Nephron progenitor cell (in vitro differentiated cells): ENCODE data around the gene FYN.

ENCODE experiments used
- DNase-seq: peaks from one replicate; pipeline ENCODE4 v3.0.0; 2021
- H3K27ac Mint-ChIP-seq: 2 replicates; pipeline ENCODE4 v1.8.0; 2021; ENCODE audit warnings: mild to moderate bottlenecking, moderate library complexity, mixed read lengths
- H3K27me3 Mint-ChIP-seq: 2 replicates; pipeline ENCODE4 v1.8.0; 2021; ENCODE audit warnings: mild to moderate bottlenecking, low read depth, mixed read lengths; ENCODE audit not compliant: poor library complexity
- H3K36me3 Mint-ChIP-seq: 2 replicates; pipeline ENCODE4 v1.8.0; 2021; ENCODE audit warnings: low read depth, mixed read lengths
- H3K4me1 Mint-ChIP-seq: 2 replicates; pipeline ENCODE4 v1.8.0; 2021; ENCODE audit warnings: mixed read lengths
- H3K4me3 Mint-ChIP-seq: 2 replicates; pipeline ENCODE4 v1.8.0; 2021; ENCODE audit warnings: mild to moderate bottlenecking, moderate library complexity, mixed read lengths
- H3K9me3 Mint-ChIP-seq: 2 replicates; pipeline ENCODE4 v1.8.0; 2021; ENCODE audit warnings: mild to moderate bottlenecking, moderate library complexity, mixed read lengths
- TF ChIP-seq, protein P1 (sequence below): fragments of 200-600 bp; sonication (generic); IDR thresholded peaks from 2 replicates; pipeline ENCODE4 v1.5.0; 2021; ENCODE audit warnings: antibody characterized with exemption

Gene FYN

DNA sequence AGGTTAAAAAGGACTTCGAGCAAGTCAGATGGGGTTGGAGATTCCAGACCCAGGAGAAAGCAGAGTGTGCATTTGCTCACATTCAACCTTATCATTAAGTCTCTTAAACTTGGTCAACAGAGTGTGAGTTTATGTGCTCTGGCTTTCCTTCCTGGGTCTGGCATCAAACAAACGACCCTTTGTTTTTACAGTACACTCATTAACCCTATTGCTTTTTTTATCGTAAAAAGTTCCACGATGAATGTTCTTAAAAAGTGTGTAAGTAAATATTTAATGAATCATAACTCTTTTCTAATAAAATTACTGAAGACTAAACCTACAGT, 2.5 kb downstream of the FYN start:
- no peak for DNase-seq
- Mint-ChIP-seq H3K4me1 (peaks cover 68% of the 10 kb centered on the region), H3K36me3 (peaks cover 5% of the 10 kb centered on the region), H3K4me3 (peak overlapping the region; percentile 91), H3K27me3 (peaks cover 15% of the 10 kb centered on the region), H3K27ac (peak overlapping the region; percentile 92), H3K9me3 (no peaks in the 10 kb centered on the region)
- TF ChIP-seq, protein P1, sequence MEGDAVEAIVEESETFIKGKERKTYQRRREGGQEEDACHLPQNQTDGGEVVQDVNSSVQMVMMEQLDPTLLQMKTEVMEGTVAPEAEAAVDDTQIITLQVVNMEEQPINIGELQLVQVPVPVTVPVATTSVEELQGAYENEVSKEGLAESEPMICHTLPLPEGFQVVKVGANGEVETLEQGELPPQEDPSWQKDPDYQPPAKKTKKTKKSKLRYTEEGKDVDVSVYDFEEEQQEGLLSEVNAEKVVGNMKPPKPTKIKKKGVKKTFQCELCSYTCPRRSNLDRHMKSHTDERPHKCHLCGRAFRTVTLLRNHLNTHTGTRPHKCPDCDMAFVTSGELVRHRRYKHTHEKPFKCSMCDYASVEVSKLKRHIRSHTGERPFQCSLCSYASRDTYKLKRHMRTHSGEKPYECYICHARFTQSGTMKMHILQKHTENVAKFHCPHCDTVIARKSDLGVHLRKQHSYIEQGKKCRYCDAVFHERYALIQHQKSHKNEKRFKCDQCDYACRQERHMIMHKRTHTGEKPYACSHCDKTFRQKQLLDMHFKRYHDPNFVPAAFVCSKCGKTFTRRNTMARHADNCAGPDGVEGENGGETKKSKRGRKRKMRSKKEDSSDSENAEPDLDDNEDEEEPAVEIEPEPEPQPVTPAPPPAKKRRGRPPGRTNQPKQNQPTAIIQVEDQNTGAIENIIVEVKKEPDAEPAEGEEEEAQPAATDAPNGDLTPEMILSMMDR = no peak

DNA sequence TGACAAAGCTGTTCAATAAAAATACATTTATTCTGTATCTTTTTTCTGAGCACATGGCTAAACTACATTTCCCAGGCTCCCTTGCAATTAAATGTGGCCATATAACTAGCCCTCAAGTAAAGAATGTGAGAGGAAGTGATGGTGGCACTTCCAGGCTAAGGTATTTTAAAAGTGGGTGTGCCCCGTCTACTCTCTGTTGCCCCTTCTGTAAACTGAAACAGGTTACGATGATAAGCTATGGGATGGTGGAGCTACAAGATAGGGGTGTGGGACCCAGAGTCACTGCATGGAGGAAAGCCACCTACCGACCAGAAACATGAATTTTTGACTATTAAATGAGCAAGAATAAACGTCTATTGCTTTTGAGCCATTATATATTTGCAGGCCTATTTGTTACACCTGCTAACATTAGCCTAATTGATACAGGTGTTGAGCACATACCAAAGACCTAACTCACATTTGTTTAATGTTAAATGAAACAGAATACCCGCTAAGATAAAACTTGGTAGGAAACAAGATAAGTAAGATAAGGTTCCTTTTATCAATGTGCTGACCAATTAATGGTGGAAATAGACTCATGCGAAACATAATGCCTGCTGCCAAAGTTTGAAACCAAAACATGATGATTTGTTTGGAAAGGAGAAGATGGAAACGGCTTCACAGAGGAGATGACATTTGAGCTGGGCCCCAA, 3.1 kb downstream of the FYN start:
- Mint-ChIP-seq H3K4me1 (peaks cover 73% of the 10 kb centered on the region), H3K9me3 (no peaks in the 10 kb centered on the region), H3K4me3 (peak overlapping the region; percentile 91), H3K36me3 (peaks cover 5% of the 10 kb centered on the region), H3K27ac (no peak overlapping the region), H3K27me3 (peaks cover 11% of the 10 kb centered on the region)
- TF ChIP-seq, protein P1 = no peak
- no peak for DNase-seq

DNA sequence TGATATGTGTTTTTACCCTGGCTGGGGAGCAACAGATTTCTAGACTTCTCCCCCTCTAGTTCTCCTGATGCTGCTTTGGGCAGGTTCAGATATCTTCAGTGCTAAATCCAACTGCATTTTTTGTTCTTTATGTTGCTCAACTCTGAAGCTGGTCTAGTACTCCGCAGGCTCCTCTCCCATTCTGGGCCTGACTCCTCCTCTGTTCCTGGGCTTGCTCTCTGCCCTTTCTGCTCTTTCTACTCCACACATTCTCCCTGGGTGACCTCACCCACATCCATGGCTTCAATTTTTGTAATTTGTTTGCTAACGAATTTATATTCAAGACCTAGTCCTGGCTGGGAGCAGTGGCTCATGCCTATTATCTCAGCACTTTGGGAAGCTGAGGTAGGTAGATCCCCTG, 6.4 kb downstream of the FYN start:
- Mint-ChIP-seq H3K27ac (peak overlapping the region; percentile 91), H3K36me3 (peaks cover 12% of the 10 kb centered on the region), H3K9me3 (no peaks in the 10 kb centered on the region), H3K4me3 (no peak overlapping the region), H3K4me1 (peaks cover 86% of the 10 kb centered on the region), H3K27me3 (no peaks in the 10 kb centered on the region)
- DNase-seq = no peak
- TF ChIP-seq, protein P1 = no peak

DNA sequence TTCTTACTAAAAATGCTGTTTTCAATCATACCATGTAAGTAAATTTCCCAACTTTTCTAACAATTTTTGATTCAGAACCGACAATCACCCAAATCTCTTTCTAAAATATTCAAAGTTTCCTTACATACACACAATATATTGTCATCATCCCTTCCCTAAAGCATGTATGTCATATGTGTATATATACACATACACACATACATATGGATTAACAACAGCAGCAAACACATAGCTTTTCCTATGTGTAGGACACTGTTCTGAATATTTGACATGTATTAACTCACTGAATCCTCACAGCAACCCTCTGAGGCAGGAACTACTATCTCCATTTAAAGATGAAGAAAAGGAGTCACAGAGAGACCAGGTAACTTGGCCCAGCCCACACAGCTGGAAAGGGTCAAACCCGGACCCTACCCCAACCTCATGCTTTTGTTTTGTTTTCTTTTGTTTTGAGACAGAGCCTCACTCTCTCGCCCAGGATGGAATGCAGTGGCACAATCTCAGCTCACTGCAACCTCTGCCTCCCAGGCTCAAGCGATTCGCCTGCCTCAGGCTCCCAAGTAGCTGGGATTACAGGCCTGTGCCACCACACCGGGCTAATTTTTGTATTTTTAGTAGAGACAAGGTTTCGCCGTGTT, 7.2 kb downstream of the FYN start:
- Mint-ChIP-seq H3K4me1 (peaks cover 90% of the 10 kb centered on the region), H3K9me3 (no peaks in the 10 kb centered on the region), H3K4me3 (no peak overlapping the region), H3K36me3 (peaks cover 19% of the 10 kb centered on the region), H3K27me3 (no peaks in the 10 kb centered on the region), H3K27ac (no peak overlapping the region)
- DNase-seq = no peak
- TF ChIP-seq, protein P1 = no peak

DNA sequence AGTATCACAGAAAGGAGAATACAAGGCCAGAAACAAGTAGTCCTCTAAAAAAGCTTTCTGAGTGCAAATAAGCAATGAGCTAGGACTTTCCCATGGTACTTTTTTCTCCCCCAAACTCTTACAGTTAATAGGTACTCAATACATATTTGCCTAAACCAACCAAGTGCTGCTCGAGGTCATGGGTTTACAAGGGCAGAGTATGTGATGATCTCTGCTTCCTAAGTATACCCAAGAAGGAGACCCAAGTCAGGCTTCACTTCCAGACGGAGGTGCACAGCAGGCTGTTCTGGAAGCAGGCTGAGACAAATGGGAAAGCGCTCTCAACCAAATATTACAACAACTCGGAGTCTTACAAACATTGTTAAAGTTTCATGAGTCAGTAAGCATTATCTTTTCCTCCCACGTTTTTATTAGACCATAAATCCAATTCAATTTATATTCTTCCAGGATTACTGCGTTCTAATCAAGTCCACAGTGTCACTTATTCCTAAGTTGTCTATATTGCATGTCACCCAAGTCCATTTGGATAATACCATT, 8.1 kb downstream of the FYN start:
- Mint-ChIP-seq H3K27ac (no peak overlapping the region), H3K4me3 (no peak overlapping the region), H3K4me1 (peaks cover 86% of the 10 kb centered on the region), H3K27me3 (no peaks in the 10 kb centered on the region), H3K36me3 (peaks cover 24% of the 10 kb centered on the region), H3K9me3 (no peaks in the 10 kb centered on the region)
- TF ChIP-seq, protein P1 = no peak
- no peak for DNase-seq
